SW 1271 (cell line): Measurements from ENCODE around the gene CNTN4.
"Not testable (repeated sequence)": the region's sequence is repeated elsewhere in the genome, so short reads cannot be mapped to it uniquely, and the experiment has no call there.

Experiments used
- DNase-seq, 2 experiments: peaks; one replicate each; lab custom pipeline; 2025; lab: John Stamatoyannopoulos, UW

Gene CNTN4

GRCh38 chr3:2098398-2099027 is at the start of gene CNTN4:
Gene CNTN4, plus strand, starts transcription at chr3:2098866.
- no peak for DNase-seq

GRCh38 chr3:2061360-2061759 is 37.3 kb upstream of the CNTN4 start:
- no peak for DNase-seq

GRCh38 chr3:2071531-2071930 is 27.1 kb upstream of the CNTN4 start:
- no peak for DNase-seq

GRCh38 chr3:2078821-2079220 is 19.8 kb upstream of the CNTN4 start:
- no peak for DNase-seq

GRCh38 chr3:2082871-2083480 is 15.7 kb upstream of the CNTN4 start:
- no peak for DNase-seq

DNA sequence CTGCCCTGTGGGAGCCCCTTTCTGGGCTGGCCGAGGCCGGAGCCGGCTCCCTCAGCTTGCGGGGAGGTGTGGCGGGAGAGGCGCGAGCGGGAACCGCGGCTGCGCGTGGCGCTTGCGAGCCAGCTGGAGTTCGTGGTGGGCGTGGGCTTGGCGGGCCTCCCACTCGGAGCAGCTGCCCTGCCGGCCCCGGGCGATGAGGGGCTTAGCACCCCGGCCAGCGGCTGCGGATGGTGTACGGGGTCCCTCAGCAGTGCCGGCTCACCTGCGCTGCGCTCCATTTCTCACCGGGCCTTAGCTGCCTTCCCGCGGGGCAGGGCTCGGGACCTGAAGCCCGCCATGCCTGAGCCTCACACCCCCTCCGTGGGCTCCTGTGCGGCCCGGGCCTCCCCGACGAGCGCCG is 15.1 kb upstream of the CNTN4 start:
- DNase-seq, result not testable (repeated sequence)

DNA sequence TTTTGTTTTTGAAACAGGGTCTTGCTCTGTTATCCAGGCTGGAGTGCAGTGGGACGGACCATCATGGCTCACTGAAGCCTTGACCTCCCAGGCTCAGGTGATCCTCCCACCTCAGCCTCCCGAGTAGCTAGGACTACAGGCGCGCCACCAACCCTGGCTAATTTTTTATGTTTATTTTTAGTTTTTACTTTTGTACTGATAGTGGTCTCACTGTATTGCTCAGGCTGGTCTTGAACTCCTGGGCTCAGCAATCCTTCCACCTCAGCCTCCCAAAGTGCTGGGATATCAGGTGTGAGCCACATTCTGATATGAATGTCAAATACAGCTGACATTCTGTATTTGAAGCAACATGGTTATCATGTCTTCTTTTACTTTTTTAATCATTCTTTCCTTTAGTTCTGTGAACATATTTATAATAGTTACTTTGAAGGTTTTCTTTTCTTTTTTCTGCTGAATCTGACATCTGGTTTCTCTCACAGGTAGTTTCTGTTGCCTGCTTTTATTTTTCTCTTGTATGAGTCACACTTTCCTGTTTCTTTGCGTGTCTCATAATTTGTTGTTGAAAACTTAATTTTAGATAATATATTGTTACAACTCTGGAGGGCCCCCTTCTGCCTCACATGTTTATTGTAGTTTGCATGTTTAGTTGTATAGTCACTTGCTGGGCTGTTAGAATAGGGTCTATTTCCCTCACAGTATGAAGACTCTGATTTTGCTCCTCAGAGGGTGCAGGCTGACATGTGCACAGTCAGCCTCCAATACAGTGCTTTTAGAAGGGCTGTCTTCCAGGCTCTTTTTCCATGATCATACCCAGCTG is 8.4 kb upstream of the CNTN4 start:
- no peak for DNase-seq

DNA sequence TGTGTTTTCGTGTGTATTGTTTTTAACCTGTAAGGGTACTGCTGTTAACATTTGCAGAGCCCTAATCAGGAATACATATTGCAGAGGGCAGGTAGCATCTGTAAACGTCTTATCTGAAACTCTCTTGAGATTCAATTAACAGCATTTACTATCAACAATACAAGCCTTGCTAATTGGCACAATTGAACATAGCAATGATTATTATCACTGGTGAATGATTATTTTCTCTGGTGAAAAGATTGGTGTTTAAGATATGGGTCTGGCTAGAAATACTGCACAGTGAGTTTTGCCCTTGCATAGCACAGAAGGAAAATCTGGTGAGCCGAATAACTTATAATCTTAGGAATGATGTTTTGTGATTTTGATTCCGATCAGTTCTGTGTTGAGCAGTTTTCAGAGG is 5.9 kb upstream of the CNTN4 start:
- no peak for DNase-seq

- DNase-seq, result no peak
Measured at GRCh38 chr3:2094941-2095340, 3.7 kb upstream of the CNTN4 start.

DNA sequence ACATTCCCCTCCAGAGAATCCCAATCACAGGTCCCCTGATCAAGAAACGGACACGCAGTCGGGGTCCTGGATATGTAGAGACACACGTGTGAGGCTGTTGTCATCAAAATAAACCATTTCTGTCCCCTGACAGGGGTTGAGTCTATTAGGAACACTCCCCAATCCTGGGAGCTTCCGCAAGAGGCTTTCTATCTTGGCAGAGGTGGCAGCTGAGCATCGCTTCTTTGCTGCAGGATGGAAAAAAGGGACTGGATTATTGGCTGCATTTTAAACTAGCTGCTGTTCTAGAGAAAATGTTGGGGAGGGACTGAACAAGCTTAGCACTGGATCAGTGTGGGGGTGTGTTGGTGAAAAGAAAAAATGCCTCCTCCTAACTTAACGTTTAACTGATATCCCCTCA is 2.5 kb upstream of the CNTN4 start:
- DNase-seq, result no peak

GRCh38 chr3:2097641-2098191 is 950 bp upstream of the CNTN4 start:
- DNase-seq, result no peak

DNA sequence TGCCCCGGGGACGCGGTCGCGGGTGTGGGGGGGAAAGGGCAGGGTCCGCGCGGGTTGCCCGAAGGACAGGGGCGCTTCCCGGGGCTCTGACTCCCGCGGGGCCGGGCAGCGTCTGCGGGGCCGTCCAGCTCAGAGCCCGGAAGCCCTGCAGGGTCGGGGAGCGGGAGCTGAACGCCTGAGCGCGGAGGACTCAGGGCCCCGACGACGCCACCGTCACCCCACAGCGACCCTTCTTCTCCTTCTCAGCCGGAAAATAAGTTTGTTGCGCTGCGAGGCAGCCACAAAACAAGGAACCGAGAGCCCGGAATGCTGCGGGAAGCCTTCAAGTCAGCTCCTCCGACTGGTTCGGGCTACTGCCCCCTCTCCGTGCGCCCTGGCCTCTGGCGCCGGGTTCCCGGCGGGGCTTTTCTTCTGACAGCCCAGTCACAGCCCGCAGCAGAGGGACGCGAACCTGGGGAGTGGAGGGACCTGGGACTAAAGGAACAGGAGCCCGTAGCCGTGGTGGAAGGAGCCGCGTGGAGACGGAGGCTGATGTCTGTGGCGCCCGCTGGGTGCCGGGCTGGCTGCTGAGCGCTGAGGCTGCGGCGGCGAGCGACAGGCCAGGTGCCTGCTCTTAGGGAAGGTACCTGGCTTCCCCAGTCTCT is 484 bp downstream of the CNTN4 start:
- no peak for DNase-seq

DNA sequence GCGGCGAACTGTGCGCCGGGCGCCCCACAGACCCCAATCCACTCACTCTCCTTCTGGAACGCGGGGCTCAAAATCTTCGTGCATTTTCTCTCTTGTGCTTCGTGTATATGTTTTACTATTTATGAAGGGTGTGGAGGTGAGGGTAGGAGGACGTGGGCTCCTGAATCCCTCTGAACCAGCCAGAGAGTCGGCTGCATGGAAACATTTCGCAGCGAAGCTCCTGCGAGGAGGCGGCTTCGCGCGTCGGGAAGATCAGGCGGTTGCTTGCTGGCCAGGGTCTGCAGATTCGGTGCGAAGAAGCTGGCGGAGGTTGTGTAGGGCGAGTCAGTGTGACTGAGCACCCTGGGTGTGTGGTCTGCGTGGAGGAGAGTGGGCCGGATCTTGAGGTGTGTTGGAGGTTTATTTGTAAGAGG is 1.1 kb downstream of the CNTN4 start:
- DNase-seq, result no peak

DNA sequence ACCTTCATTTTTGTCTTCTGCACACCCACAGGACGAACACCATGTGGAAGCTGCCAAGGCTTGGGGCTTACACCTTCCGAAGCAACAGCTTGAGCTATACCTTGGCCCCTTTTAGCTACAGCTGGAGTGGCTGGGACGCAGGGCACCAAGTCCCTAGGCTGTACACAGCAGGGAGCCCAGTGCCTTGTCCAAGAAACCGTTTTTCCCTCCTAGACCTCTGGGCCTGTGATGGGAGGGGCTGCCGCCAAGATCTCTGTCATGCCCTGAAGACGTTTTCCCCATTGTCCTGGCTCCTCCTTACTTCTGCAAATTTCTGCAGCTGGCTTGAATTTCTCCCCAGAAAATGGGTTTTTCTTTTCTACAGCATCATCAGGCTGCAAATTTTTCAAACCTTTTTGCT is 7.8 kb downstream of the CNTN4 start:
- DNase-seq, result no peak

DNA sequence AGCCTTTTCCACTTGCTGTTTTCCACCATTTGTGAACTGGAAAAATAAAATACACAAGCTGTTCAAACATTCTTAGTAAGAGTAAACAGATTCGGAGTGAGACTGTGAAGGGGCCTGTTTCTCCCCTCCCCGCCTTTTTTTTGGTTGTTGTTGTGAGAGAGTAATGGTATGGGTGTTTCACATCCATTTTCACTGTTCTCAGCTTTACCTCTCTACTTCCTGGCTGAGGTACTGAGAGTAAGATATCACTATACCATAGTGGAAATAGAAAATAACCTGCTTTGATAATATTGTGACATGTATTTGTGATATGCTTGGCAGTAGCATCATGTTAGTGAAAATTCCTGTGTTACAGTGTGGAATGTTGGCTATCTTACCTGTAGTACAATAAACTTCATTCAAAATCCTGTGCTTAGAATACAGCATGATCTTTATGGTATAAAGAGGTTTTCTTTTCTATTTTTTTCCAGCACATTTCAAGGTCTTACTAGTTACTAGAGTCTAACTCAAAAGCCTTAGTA is 12.0 kb downstream of the CNTN4 start:
- no peak for DNase-seq

DNA sequence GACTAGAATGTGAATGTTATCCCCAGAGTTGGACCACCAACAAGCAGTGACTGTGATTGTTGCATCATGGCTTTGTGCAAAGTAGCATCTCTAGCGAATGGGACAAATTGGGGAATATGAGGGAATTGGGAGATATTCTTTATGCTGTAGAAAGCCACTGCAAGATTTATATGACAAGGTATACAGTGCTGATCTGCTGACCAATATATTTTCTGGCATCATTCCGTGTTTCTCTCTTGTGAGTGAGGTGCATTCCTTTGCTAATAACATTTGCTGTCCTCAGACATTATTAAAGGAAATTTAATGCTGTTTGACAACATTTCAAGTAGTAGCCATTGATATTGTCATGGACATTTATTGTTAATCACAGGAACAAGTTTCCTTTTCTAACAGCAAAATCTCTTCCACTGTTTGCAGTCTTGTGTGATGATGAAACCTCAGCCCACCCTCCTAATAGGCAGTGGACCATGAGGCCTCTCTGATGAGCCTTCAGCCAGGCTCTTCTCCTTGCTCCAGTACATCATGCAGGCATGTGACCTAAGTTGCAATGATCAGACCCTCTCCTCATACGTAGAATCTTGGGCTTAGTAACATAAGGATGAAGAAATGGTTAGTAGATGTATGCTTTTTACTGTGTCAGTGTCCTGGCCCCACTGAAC is 16.1 kb downstream of the CNTN4 start:
- no peak for DNase-seq

- DNase-seq, result no peak
Measured at GRCh38 chr3:2130726-2131125, 32.1 kb downstream of the CNTN4 start.

DNA sequence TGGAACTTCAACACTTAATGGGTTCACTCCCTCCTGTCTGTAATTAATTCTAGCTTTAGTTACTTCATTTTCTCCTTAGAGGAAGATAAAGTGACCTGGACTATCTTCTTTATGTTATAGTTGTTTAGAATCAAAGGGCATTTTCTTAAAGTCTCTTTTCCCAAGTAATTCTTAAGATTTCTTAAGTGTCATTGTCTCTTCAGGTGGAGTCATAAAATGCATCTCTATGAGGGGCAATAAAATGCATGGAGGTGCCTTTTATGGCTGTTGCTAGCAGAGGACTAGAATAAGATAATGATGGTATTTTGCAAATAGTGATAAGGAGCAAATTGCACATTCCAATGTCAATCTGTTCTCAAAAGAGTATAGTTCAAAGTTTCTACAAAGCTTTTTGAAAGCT is 34.5 kb downstream of the CNTN4 start:
- DNase-seq, result no peak

- DNase-seq, result no peak
Measured at GRCh38 chr3:2137651-2138050, 39.0 kb downstream of the CNTN4 start.

- DNase-seq, result no peak
Measured at GRCh38 chr3:2141482-2141881, 42.8 kb downstream of the CNTN4 start.

GRCh38 chr3:2148561-2149340 is 50.1 kb downstream of the CNTN4 start:
- no peak for DNase-seq
